GM19238 (cell line): Measurements from ENCODE around the gene UQCRHL.
"Not testable (repeated sequence)": the region's sequence is repeated elsewhere in the genome, so short reads cannot be mapped to it uniquely, and the experiment has no call there.

Experiments used
- DNase-seq: peaks from one replicate; pipeline ENCODE4 v3.0.0; 2011; ENCODE audit warnings: low spot score; ENCODE audit not compliant: insufficient read length

UQCRHL gene

GRCh38 chr1:15807549-15807948, at the start of gene UQCRHL:
UQCRHL (minus strand) TSS chr1:15807649; CDS start chr1:15807649, 0 bp downstream.
- not testable (repeated sequence) for DNase-seq

GRCh38 chr1:15856888-15857287, 49.4 kb upstream of the UQCRHL start:
- no peak for DNase-seq

GRCh38 chr1:15852828-15853302, 45.4 kb upstream of the UQCRHL start:
- DNase-seq: no peak

GRCh38 chr1:15852036-15852827, 44.8 kb upstream of the UQCRHL start:
- DNase-seq: no peak

GRCh38 chr1:15851210-15852035, 44.0 kb upstream of the UQCRHL start:
- DNase-seq: no peak

GRCh38 chr1:15850471-15851001, 43.1 kb upstream of the UQCRHL start:
- DNase-seq: no peak

- DNase-seq: no peak
Measured at GRCh38 chr1:15849775-15850324, 42.4 kb upstream of the UQCRHL start.

- no peak for DNase-seq
Measured at GRCh38 chr1:15848929-15849774, 41.7 kb upstream of the UQCRHL start.

GRCh38 chr1:15848143-15848928, 40.9 kb upstream of the UQCRHL start:
- DNase-seq: no peak

- DNase-seq: no peak
Measured at GRCh38 chr1:15847893-15848142, 40.4 kb upstream of the UQCRHL start.

GRCh38 chr1:15847100-15847892, 39.8 kb upstream of the UQCRHL start, which contains the start of gene SPEN:
SPEN (plus strand) TSS chr1:15847707; CDS start chr1:15848068, 361 bp downstream.
- peak; percentile 84 for DNase-seq

GRCh38 chr1:15846056-15846455, 38.6 kb upstream of the UQCRHL start:
- not testable (repeated sequence) for DNase-seq

- no peak for DNase-seq
Measured at GRCh38 chr1:15843826-15844572, 36.5 kb upstream of the UQCRHL start.

- DNase-seq: no peak
Measured at GRCh38 chr1:15838721-15839120, 31.3 kb upstream of the UQCRHL start.

GRCh38 chr1:15837931-15838330, 30.5 kb upstream of the UQCRHL start:
- no peak for DNase-seq

- DNase-seq: peak; percentile 47
Measured at GRCh38 chr1:15836772-15837669, 29.6 kb upstream of the UQCRHL start.

GRCh38 chr1:15836511-15836771, 29.0 kb upstream of the UQCRHL start:
- not testable (repeated sequence) for DNase-seq
